Measurements from ENCODE around the gene NOL7. TPM values are rescaled to one million over a fixed set of nuclear protein-coding genes. Genes with fewer than 3 reads are reported as not detected.

Gene NOL7
- polyA plus RNA-seq, 1 experiment, result 20.1 TPM

DNA sequence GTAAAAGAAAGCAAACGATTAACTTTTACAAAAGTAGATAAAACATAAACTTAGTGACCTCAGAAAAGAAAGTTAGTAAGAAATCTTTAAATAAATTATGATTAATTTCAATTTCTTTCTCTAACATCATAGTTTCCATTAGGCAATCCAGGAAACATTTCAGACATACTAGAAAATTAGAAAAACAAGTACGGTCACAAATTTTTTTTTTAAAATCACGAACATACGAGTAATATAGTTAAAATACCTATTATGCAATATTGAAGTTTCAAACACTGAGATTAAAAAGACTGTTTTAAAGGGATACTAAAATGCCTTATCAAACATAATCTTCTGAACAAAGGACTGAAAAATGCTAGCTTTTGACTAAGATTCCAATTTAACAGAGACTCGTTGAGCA is 26.2 kb downstream of the NOL7 start:
- Histone ChIP-seq H3K27me3 (ENCODE audit: control insufficient read depth, insufficient read depth, low read length) (no peaks in the 10 kb centered on the region), H3K36me3 (ENCODE audit: control insufficient read depth, insufficient read depth, low read length) (peaks cover 2% of the 10 kb centered on the region), H3K4me3 (ENCODE audit: low read depth, low read length) (no peak overlapping the region)
- no peak for DNase-seq (ENCODE audit: low read depth)
- TF ChIP-seq, protein P1, sequence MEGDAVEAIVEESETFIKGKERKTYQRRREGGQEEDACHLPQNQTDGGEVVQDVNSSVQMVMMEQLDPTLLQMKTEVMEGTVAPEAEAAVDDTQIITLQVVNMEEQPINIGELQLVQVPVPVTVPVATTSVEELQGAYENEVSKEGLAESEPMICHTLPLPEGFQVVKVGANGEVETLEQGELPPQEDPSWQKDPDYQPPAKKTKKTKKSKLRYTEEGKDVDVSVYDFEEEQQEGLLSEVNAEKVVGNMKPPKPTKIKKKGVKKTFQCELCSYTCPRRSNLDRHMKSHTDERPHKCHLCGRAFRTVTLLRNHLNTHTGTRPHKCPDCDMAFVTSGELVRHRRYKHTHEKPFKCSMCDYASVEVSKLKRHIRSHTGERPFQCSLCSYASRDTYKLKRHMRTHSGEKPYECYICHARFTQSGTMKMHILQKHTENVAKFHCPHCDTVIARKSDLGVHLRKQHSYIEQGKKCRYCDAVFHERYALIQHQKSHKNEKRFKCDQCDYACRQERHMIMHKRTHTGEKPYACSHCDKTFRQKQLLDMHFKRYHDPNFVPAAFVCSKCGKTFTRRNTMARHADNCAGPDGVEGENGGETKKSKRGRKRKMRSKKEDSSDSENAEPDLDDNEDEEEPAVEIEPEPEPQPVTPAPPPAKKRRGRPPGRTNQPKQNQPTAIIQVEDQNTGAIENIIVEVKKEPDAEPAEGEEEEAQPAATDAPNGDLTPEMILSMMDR (IDR thresholded peaks at IDR 0.05; ENCODE audit: insufficient read depth, low read depth, low read length), result no peak
- CTCF ChIA-PET, result no interaction called here
- POLR2A ChIA-PET, result no interaction called here

DNA sequence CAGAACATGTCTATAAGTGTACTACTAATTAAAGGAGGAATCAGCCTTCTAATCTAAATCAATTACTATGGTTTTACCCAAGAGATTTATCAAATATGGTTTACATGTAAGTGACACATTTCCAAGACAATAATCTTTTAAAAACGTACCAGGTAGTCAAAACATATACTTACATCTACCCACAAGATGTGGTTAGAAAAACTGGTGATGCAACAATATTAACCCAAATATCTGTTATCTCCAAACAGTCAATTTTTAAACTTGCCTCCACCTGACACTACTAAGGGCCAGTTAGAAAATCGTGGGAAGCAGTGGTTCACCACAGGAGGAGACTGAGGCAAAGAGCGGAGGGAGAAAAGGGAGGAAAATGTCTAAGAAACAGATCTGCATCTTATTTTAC is 28.0 kb downstream of the NOL7 start:
- no peak for DNase-seq (ENCODE audit: low read depth)
- ChIA-PET POLR2A (no interaction called here), CTCF (interaction anchor here (1.3 kb wide), 1 partner anchor 18 kb away, joined by 3 read pairs; no protein-coding TSS in a partner anchor)
- Histone ChIP-seq H3K36me3 (ENCODE audit: control insufficient read depth, insufficient read depth, low read length) (no peaks in the 10 kb centered on the region; the same call in 1 of the 2 replicates), H3K4me3 (ENCODE audit: low read depth, low read length) (no peak overlapping the region), H3K27me3 (ENCODE audit: control insufficient read depth, insufficient read depth, low read length) (no peaks in the 10 kb centered on the region)
- TF ChIP-seq, protein P1 (IDR thresholded peaks at IDR 0.05; ENCODE audit: insufficient read depth, low read depth, low read length), result no peak

DNA sequence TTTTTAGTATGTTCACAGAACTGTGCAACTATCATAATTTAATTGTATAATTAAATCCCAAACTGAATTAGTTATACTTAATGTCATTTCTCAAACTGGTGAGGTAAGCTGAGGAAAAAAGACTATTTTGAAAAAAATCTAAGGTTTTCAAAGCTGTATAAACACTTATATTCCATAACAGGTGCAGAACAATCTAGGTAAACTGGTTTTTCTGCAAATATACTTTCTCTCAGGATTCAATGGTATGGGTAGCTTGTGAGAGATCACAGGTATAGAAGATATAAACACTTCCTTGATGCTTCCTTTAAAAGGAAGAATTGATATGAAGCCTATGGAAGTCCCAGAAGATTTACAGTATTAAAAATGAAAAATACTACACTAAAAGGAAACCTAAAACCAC is 33.7 kb downstream of the NOL7 start:
- ChIA-PET CTCF (no interaction called here), POLR2A (no interaction called here)
- no peaks in the 10 kb centered on the region for H3K27me3 ChIP-seq (ENCODE audit: control insufficient read depth, insufficient read depth, low read length)
- H3K36me3 ChIP-seq (ENCODE audit: control insufficient read depth, insufficient read depth, low read length), result no peaks in the 10 kb centered on the region
- TF ChIP-seq, protein P1 (IDR thresholded peaks at IDR 0.05; ENCODE audit: insufficient read depth, low read depth, low read length), result no peak
- no peak for DNase-seq (ENCODE audit: low read depth)
- no peak overlapping the region for H3K4me3 ChIP-seq (ENCODE audit: low read depth, low read length)

DNA sequence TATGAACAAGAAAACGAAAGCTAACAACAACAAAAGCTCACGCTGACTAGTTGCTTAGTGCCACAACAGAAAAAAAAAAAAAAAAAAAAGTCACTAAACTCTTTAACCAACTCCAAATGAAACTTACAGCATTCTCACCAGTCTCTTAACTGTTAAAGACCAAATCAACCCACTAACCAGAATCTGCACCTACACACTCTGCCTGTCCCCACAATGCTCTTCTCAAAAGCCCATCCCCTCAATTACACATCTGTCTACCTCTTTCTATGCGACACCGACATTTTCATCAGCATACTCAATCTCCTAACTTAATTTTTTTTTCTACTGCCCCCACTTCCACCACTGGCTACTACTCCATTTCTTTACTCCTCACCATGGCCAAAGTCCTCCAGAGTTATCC is 34.3 kb downstream of the NOL7 start:
- no peaks in the 10 kb centered on the region for H3K36me3 ChIP-seq (ENCODE audit: control insufficient read depth, insufficient read depth, low read length)
- CTCF ChIA-PET, result no interaction called here

DNA sequence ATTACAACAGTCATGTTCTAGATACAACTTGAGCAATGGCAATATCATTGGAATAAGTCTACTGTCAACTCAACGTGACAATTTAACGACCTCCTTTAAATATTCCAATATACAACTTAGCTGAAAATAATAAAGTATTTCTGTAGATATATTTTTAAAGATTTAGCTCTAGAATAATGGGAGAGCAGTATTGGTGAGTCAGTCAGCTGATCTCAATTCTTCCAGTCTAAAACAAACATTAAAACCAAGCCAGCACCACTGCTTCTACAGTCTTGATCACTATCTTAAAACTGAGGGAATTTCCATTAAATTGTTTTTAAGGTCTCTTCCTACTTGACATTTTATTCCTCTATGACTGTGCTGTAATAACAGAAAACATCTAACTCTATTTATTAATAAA is 38.2 kb downstream of the NOL7 start:
- ChIA-PET POLR2A (interaction anchor here (0.6 kb wide), 1 partner anchor 34 kb away, joined by 5 read pairs; no protein-coding TSS in a partner anchor), CTCF (no interaction called here)
- no peaks in the 10 kb centered on the region for H3K36me3 ChIP-seq (ENCODE audit: control insufficient read depth, insufficient read depth, low read length)
- DNase-seq (ENCODE audit: low read depth), result no peak
- H3K4me3 ChIP-seq (ENCODE audit: low read depth, low read length), result no peak overlapping the region
- H3K27me3 ChIP-seq (ENCODE audit: control insufficient read depth, insufficient read depth, low read length), result no peaks in the 10 kb centered on the region
- TF ChIP-seq, protein P1 (IDR thresholded peaks at IDR 0.05; ENCODE audit: insufficient read depth, low read depth, low read length), result no peak

More for the DNA sequence above, 34.3 kb downstream of the NOL7 start:
- TF ChIP-seq, protein P1 (IDR thresholded peaks at IDR 0.05; ENCODE audit: insufficient read depth, low read depth, low read length), result no peak
- Histone ChIP-seq H3K27me3 (ENCODE audit: control insufficient read depth, insufficient read depth, low read length) (no peaks in the 10 kb centered on the region), H3K4me3 (ENCODE audit: low read depth, low read length) (no peak overlapping the region)
- DNase-seq (ENCODE audit: low read depth), result no peak
- POLR2A ChIA-PET, result no interaction called here
